ENCODE data around the gene STARD3NL.

The STARD3NL gene

DNA sequence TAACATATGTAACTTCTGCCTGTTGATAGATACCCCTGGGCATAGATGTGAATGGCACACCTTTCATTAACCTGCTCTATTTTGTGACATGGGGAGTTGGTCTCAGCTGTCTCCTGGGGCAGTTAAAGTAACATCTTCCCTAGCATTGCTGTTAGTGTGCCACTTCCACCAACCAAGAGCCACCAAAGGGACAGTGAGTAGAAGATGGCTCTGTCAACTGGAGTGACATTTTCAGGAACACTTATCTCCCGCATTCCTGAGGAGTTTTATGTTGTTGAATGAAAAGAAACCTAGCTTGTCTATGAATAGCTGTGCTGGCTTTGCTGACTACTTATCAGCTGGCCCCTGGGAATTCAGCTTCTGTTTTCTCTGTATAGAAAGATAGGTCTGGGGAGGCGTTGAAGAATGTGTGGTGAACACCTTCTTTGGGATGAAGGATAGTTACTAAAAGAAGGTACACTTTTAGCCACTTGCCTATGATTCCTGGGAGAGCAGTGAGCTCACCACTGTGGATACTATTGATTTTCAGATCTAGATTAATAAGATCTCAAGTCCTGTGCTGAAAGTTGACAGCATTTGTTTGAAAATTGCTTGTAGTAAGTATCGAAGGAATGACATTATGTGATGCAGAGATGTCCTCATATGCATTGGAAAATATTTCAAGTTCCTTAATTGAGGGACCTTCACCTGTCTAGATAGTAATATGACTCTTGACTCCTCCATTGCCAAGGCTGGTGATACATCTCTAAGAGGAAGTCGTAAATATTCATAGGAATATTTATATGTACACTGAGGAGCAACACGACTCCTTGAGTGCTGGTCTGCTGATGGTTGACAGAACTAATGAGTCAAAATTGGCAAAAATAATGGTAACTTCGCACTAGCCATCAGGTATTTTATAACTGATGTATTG lies 7.6 kb downstream of the STARD3NL start:
- no peak for DNase-seq

DNA sequence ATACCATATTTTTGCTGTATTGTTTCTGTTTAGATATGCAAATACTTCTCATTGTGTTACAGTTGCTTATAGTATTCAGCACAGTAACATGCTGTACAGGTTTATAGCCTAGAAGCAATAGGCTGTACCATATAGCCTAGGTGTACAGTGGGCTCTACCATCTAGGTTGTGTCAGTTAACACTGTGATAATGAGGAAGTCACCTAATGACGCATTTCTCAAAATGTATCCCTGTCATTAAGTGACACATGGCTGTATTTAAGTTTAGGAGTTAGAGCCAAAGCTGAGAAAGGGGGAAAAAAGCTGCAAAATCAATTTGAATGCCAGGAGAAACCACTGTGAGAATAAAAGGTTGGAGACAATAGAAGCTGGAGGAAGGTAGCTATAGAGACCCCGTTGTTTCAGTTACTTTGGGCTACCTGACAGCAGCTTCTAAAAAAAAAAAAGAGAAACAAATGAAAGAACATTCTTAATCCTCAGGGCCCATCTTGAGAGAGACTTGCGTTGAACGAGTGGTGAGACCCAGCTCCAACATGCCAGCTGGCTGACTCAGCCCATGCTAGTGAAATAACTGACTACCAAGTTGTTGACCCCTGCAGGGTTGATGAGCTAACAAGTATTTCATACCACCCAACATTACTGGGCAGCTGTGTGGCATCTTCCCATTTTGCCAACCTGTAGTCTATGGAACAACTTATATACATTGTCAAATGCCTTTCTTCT lies 8.7 kb downstream of the STARD3NL start:
- peak; percentile 32 for DNase-seq

DNA sequence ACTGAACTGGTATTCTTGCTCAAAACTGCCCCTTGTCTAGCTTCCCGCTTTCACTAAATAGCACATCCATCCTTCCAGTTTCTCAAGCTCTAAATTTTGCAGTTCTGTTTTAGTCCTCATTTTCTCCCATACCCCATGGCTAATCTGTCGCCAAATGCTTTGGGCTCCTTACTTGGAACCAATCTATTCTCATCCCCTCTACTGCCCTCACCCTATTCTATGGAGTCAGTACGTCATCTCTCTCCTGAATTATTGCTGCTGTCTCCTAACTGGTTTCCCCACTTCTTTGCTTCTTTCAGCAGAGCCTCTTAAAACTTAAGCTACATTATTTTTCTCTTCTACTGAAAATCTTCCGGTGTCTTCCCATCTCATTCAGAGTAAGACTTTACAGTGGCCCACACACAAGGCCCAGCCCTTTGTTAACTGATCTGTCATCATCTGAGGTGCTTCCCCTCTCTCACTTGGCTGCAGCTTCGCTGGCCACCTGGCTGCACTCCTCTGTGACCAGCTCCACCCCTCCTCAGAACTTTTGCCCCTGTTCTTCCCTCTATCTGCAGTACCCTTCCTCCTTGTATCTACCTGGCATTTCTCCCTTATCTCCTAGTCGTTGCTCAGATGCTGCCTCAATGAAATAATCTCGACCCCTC lies 9.9 kb downstream of the STARD3NL start:
- DNase-seq, result no peak

DNA sequence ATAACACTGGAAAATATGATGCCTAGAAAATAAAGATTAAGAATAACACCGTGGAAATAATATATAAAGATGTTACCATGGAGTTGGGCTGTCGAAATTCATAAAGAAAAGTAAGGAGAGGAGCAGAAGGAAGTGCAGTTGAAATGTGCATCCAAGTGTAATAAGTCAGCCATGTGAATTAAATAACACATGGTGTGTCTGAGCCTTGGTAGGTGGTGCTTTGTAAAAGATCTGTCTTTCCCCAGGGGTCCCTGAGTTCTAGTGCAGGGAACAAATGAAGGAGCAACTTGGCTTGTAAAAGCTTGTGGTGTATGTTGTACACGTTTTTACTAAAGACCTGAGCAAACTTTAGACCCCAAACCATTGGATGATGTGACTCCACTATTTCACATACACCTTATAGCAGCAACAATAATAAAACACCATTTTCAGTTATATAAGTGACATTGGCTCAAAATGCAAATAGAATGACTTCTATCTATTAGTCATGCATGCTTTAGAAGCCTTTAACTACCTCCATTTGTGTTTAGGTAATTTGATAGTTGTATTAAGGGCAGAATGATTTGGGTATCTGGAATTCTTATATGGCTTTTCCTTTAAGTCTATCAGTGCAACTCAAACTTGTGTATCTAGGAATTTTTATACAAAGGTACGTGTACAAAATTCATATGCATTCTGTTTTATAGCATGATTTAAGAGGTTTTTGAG lies 11.3 kb downstream of the STARD3NL start:
- DNase-seq, result peak; percentile 37

DNA sequence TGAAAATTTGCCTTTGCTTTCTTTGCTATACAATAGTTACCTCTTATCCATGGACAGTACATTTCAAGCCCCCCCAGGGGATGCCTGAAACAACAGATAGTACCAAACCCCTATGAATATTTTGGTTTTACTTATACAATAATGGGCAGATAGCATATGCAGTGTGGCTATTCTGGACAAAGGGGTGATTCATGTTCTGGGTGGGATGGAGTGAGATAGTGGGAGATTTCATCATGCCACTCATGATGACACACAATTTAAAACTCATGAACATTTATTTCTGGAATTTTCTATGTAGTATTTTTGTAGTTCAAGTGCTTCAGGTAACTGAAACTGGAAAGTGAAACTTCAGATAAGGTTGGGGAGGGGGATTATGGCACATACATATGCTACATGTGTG lies 12.0 kb downstream of the STARD3NL start:
- DNase-seq, result no peak

DNA sequence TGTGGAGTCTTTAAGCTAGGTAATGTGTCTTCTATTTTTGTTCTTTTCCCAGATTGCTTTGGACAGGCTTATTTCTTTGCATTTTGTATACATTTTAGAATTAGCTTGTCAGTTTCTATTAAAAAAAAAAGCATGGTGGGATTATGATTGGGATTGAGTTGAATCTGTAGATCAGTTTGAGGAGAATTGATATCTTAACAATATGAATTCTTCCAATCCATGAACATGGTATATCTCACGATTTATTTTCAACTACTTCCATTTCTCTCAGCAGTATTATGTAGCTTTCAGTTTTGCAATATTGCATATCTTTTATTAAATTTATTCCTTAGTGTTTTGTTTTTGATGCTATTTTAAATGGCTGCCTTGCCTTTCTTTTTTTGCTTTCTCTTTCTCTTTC lies 13.7 kb downstream of the STARD3NL start:
- no peak for DNase-seq

DNA sequence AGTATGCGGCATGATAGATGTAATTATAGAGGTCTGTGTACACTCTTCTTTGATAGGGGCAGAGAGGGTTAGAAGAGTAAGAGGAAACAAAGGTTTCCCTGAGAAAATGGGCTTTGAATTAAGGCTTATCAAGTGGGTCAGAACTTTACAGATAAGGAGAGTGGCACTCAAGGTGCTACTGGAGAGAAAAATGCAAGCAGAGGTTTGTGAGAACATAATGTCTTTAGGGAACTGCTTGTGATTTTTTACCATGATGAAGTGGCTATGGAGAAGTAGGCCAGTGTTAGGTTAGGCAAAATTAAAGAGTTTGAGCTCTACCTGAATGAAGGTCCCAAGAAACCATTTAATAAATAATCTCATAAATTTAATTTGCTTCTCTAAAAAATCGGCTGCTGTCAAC lies 14.3 kb downstream of the STARD3NL start:
- DNase-seq, result no peak

DNA sequence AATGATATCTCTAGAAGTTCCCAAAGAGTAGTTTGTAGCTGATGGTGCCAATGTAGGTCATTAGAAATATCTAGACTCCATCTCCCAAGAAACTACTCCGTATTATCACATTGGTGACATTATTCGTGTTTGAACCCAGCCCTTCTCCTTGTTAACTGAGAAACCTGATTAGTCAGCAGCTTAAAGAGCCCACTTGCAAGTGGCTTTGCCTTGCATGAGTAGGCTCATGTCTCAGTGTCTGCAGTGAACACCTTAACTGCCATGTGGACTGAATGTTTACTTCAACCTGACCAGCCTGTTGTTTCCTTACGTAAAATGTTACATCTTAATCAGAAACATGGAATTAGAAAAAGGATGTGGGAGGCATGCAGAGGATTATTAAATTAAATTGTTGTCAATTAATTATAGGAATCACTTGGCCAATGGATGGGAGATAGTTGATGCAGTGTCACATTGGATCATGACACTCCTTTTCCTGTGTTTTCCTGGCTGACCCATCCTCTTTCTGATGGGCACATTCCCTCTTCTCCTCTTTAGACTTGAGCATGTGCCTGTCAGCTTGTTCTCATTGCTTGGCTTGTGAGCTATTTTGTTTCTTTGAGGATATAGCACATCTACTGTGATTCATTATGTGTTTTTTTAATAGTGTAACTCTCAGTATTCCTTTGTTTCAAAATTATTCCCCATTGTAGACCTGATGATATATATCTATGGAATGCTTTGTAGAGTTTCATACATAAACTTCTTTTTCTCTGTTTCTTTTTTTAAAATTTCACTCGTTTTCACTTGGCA lies 18.0 kb downstream of the STARD3NL start:
- no peak for DNase-seq

DNA sequence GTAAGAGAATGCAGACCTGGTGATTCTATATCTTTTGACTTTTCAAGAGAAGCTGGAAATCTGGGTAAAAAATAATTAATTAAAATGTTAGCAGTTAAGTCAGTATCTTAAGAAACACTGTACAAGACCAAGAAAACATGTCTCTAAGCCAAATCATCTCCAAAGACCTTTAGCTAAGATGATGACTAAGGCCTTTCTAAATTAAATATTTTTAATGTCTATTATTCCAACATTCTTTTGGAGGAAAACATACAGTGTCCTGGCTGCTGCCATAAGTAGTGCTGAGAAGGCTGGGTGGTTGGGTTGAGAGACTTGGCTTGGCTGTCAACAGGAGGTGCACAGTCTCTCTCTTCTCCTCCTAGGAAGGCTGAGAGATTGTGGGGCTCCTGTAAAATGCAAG lies 20.3 kb downstream of the STARD3NL start:
- no peak for DNase-seq

DNA sequence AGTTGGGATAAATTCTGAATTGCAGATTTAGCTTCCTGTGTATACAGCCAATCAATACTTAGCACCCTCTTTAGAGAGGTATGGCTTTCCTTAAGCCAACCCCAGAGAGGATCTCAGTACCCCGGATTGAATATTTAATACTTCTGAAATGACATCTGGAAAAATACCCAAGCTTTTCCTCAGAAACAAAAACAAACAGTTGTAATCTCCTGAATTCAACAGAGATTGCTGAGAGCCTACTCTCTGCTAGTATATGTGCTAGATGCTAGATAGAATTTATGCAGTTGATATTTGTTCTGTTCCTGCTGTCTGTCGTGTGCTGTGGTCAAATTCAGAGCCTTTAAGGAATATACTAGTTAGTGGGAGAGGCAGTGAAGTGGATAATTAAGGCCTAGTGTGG lies 21.1 kb downstream of the STARD3NL start:
- no peak for DNase-seq

DNA sequence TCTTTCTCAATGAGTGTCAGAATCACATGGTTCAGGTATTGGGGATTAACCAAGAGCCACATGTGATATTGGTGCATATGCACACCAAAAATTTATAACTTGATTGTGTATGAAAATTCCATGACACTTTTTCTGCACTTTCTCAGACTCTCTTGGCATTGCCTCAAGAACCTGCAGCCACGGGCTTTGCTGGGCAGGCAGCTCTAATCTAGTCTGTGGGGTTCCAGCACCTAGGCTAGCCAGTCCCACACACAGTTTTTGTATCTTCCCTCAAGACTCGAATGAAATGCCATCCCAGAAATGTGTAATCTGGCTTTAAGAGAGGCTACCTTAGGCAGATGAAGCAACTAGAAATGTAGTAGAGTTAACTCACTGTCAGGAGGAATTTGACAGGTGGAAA lies 21.7 kb downstream of the STARD3NL start:
- no peak for DNase-seq

DNA sequence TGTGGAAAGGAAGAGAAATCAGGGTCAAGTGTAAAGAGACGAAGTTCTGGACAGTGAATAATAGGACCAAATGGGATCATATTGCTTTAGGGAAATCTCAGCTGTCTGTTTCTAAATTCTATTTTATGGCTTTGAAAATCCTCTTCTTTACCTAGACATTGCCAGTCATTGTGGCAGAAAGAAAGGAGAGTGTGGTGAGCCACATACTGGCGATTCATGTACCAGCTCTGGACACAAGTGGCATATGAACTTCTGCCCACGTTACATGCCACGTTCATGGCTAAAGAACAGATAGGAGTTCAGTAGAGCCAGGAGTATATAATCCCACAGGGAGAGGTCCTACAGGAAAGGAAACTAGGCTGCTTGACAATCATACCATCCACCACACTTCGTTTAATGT lies 28.0 kb downstream of the STARD3NL start:
- no peak for DNase-seq

DNA sequence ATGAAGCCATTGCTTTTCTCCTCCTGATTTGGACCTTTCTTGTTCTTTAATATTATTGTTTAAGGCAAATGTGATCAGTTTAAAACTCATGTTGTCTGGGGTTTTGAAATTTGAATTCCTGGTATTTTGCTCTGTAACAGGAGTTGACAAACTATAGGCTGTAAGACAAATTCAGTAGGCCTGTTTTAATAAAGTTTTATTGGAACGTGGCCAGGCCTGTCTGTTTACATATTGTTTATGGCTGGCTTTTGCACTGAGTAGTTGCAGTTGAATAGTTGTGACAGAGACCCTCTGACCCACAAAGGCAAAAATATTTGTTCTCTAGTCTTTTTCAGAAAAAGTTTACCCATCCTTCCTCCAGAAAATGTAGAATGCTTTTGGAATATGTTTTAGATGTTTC lies 29.8 kb downstream of the STARD3NL start:
- DNase-seq, result no peak

DNA sequence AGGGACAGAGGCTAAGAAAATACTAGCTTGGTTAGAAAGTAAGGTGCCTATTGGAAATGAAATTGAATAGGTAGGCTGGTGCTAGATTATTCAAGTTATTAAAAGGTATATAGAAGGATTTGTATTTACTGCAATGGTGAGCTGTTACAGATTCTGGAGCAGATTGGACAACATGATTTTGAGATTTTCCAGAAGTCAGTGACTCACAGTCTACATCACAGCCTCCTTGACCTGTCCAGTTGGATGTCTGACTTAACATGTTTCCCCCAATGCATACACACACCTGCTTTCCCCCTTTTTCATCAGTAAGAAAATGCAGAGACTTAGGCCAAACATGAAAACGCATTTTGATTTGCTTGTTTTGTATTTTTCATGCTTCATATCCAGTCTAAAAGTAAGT lies 33.4 kb downstream of the STARD3NL start:
- DNase-seq, result no peak

DNA sequence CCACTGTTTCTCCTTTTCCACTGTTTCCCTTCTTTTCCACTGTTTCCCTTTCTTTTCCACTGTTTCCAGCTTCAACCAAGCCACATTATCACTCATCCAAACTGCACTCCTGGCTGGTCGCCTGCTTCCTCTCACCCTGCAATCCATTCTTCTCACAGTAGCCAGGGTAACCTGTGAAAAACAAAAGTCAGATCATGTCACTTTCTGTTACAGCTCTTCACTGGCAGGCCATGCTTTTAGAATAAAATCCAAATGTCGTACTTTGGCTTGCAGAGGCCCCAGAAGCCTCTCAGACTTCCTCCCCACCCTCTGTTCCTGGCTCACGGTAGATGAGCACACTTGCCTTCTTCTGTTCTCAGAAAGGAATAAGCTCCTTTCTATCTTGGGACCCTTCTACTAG lies 33.9 kb downstream of the STARD3NL start:
- peak; percentile 34 for DNase-seq

DNA sequence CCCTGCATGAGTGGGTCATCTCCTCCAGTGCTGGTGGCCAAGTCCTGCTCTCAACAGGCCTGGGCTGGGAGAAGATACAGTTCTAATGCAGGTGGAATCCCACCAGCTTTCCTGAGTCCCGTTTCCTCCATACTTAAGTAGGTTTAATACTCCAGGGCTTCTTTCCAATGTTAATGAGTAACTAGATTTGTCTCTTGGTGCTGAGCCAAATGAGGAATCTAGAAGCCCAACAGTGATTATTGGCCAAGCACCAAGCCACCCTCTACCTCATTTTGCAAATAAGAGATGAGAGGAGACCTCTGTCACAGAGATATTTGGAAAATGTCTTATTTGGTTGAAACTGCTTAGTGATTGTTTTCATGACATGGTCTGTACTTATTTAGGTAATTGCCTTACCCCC lies 37.1 kb downstream of the STARD3NL start:
- DNase-seq, result peak; percentile 34

DNA sequence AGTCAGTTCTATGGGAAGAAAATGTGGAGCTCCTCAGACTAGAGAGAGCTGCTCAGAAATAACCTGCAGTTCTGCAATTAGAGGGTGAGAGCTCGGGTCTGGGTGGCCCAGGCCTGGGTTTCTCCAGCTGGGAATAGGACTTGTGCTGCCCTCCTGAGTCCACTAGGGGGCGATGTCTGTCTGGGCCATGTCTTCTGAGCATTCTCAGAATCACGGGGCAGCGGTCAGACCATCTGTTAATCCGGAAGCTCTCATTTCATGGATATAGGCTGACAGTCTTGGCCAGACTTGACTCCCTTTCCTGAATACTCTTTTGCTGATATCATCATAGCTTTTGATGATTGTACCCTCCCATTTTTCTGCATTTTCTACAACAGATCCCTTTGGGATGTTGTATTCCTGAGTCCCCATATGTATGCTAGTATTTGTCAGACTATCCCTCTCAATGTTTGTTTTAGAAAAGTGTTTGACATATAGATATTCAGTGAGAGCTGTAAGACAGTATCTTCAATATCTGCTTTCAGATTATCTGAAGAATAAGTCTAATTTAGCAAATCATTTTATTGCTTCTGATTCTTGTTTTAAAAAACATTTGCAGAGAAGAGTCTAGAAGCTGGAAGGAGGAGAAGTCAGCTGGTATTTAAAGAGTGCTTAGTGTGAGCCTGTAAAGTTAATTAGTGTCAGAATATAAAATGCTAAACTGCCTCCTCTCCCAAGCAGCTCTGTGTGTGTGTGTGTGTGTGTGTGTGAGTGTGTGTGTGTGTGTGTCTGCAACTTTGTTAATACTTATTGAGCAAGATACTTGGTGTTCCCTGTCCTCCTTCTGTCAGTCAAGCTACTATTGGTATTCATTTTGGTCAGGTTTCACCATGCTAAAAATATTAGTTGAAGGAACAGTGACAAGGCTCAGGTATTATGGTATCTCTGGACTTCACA lies 38.0 kb downstream of the STARD3NL start:
- DNase-seq, result peak; percentile 83

DNA sequence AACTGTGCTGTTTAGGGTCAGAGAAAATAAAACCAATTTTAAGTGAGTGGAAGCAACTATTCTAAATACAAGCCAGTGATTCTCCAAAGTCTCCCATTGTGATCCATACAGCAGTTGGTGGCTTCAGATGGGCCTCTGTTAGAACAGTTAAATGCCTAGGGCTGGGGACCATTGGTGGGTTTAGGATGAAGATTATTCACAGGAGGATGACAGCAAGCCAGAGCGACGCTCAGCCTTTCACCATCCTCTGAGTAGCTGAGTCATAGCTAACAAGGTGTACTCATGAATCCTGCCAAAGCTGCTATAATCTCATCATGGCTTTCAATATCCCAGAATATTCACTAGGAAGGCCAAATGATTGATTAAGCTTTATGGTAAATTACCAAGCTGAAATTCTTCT lies 39.6 kb downstream of the STARD3NL start:
- DNase-seq, result no peak

DNA sequence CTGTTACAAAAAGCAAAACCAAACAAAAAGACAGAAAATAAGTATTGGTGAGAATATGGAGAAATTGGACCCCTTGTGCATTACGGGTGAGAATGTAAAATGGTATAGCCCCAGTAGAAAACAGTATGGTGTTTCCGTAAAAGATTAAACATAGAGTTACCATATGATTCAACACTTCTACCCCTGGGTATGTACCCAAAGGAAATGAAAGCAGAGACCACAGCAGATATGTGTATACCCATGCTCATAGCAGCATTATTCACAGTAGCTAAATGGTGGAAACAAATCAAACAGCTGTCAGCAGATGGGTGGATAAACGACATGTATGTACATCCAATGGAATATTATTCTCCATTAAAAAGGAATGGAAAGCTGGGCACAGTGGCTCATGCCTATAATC lies 42.4 kb downstream of the STARD3NL start:
- DNase-seq, result no peak

DNA sequence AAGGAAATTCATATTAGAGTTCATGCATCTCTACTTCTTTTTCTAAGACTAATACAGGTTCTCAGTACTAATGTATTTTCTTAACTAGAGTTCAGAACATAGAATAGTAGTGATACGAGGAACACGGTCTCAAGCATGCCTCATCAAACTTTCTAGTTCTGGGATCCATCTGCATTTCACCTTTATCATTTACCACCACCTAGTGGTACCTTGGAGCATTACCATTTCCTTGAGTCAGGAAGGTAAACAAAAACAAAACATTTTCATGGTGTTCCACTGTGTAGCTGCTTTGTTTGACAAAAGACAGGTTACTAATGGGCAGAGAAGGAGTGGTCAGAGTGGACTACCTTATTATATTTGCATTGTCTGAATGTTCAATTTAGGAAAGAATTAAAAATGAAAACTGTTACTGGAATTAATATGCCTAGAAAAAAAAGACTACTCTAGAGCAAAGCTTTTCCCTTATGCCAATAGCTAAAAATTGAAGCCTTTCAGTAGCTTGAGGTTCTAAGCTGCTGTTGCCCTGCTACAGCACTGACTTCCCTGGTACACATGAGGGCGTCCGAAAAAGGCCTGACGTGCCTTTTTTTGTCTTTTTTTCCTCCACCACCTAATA lies 44.5 kb downstream of the STARD3NL start:
- peak; percentile 4 for DNase-seq

DNA sequence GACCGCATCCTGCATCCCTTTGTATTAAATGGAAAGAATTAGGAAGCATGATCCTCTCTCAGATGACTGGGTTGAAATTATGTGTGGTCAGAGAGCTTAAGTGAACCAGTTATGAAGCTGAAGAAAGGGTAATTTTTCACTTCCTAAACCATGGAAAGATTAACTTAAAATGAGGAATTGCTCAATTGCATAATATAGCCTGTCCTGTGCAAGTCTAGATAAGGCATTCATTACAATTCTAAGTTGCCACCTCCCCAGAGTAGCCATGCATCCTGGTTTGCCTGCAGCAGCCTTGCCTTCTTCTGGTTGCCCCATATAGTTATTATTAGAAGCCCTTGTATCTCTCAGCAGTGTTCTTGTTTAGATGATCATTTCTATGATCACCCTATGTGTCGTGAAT lies 45.3 kb downstream of the STARD3NL start:
- no peak for DNase-seq
